Stimulated activated effector memory CD8-positive, alpha-beta T cell treated with anti-CD3 and anti-CD28 coated beads, Interleukin-12 subunit alpha, Interleukin-12 subunit beta, amount 100 ng/mL, for 72 hours (primary cell): ENCODE results near the gene FNTB.
A peak's percentile ranks its signal among the peaks of the same experiment; 100 is the strongest.

Source experiments
- ATAC-seq: fragments of 150-1000 bp; cut with Tn5 transposase; 2 replicates; pipeline ENCODE4 v1.10.0; 2021
- DNase-seq, 2 donors: peaks; one replicate each; pipeline ENCODE4 v3.0.0; 2021 to 2022; ENCODE audit warnings: low spot score in 2 of 2
- H3K27ac Mint-ChIP-seq: one replicate; pipeline ENCODE4 v1.8.0; 2022; ENCODE audit warnings: mild to moderate bottlenecking, mixed read lengths
- H3K36me3 Mint-ChIP-seq: one replicate; pipeline ENCODE4 v1.8.0; 2022; ENCODE audit warnings: mild to moderate bottlenecking, mixed read lengths
- H3K4me1 Mint-ChIP-seq: one replicate; pipeline ENCODE4 v1.8.0; 2022; ENCODE audit warnings: mixed read lengths
- H3K4me3 Mint-ChIP-seq: one replicate; pipeline ENCODE4 v1.8.0; 2022; ENCODE audit warnings: mild to moderate bottlenecking, mixed read lengths
- H3K9me3 Mint-ChIP-seq: one replicate; pipeline ENCODE4 v1.8.0; 2022; ENCODE audit warnings: mixed read lengths

FNTB gene, protein sequence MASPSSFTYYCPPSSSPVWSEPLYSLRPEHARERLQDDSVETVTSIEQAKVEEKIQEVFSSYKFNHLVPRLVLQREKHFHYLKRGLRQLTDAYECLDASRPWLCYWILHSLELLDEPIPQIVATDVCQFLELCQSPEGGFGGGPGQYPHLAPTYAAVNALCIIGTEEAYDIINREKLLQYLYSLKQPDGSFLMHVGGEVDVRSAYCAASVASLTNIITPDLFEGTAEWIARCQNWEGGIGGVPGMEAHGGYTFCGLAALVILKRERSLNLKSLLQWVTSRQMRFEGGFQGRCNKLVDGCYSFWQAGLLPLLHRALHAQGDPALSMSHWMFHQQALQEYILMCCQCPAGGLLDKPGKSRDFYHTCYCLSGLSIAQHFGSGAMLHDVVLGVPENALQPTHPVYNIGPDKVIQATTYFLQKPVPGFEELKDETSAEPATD

GRCh38 chr14:64986648-64987437, at the start of gene FNTB:
Gene FNTB, plus strand, starts transcription at chr14:64986895. Its CDS starts 59 bp downstream, at chr14:64986954.
- peaks cover 41% of the 10 kb centered on the region for H3K4me1 Mint-ChIP-seq
- ATAC-seq (peak; percentile 98), DNase-seq (peak; percentile 81 to 96)
- H3K36me3 Mint-ChIP-seq = peaks cover 12% of the 10 kb centered on the region
- H3K27ac Mint-ChIP-seq = peak within 1 kb of the TSS; percentile 93
- H3K9me3 Mint-ChIP-seq = no peaks in the 10 kb centered on the region
- peak within 1 kb of the TSS; percentile 86 for H3K4me3 Mint-ChIP-seq

DNA sequence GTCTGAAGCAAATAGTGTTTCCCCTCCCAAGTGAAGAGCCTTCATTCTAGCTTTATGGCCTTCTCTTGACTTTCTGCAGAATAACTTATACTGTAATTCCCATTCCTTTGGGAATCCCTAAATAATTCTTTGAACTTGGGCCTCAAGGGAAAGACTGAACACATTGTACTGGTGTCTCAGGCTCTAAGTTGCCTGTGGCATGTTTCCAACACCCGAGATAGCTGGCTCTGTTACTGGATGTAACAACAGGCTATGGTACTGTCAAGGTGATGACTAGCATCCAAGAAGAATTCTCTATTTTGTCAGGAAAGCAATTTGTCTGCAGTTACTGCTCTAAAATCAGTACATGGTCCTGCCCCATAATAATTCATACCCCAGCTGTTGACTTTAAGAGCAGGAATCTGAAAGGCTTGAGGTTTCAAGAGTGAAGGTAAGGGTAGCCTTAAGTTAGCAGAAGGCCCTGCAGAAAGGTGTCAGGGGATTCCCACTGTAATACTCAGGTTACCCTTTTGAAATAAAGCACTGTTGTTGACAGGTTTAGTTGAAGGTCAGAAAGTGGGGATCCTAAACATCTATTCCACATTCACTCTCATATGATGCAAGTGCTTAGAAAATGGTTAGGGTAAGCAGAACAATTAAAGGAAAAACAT, 49.4 kb upstream of the FNTB start:
- peak overlapping the region; percentile 82 for H3K27ac Mint-ChIP-seq
- H3K4me3 Mint-ChIP-seq = no peak overlapping the region
- H3K9me3 Mint-ChIP-seq = no peaks in the 10 kb centered on the region
- ATAC-seq = no peak
- peaks cover 58% of the 10 kb centered on the region for H3K36me3 Mint-ChIP-seq
- peaks cover 47% of the 10 kb centered on the region for H3K4me1 Mint-ChIP-seq
- no peak for DNase-seq

GRCh38 chr14:64937821-64938193, 48.9 kb upstream of the FNTB start:
- H3K36me3 Mint-ChIP-seq = peaks cover 53% of the 10 kb centered on the region
- ATAC-seq = no peak
- H3K4me3 Mint-ChIP-seq = no peak overlapping the region
- no peaks in the 10 kb centered on the region for H3K9me3 Mint-ChIP-seq
- peak overlapping the region; percentile 82 for H3K27ac Mint-ChIP-seq
- DNase-seq = no peak
- H3K4me1 Mint-ChIP-seq = peaks cover 52% of the 10 kb centered on the region

DNA sequence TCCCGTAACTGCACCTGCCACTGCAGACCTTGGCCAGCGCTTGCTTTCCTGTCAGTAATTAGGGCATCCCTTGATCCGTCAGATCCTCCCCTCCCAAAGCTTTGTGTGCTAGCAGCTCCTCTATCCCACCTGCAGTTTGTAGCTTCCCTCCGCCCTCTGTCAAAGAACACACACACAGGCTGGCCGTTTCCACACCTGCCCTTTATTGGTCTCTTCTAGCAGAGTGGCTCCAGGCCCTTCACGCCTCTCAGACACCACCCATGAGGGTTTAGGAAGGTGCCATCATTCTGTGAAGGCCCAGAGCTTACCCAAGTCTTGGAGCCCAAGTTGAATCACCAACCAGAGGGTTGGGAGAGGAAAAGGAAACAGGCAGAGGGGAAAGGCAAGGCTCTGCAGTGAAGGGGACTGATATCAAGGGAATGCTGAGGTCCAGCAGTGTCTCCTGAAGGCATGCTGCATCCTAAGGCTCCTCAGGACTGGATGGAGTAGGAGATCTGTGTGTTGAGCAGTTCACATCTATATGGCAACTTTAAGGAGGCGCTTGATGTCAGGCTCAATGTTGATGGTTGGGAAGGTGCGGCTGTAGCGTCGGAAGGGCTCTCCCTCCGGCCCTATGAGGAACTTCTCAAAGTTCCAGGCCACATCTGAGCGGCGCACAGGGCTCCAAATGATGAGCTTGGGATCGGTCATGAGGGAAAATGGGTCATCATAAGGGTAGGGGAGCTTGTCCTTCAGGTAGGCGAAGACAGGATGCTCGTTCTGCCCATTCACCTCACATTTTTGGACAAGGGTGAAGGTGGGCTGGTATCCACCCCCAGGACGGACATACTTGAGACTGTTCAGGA, 47.5 kb upstream of the FNTB start:
- Mint-ChIP-seq H3K4me3 (no peak overlapping the region), H3K9me3 (no peaks in the 10 kb centered on the region), H3K27ac (peak overlapping the region; percentile 41), H3K36me3 (peaks cover 44% of the 10 kb centered on the region), H3K4me1 (peaks cover 63% of the 10 kb centered on the region)
- ATAC-seq (no peak), DNase-seq (no peak)

DNA sequence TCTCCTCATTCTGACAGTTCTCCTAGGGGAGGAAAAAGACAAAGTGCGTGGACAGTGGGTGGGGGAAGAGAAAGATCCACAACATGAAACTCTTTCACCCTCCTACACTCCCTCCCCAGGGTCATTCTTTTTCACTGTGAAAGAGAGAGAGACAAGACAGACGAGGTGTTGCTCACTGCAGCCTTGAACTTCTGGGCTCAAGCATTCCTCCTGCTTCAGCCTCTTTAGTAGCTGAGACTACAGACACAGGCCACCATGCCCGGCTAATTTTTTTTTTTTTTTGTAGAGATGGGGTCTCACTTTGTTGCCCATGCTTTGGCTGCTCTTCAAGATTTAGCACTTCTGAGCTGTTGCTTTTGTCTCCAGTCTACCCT, 46.9 kb upstream of the FNTB start:
- peaks cover 38% of the 10 kb centered on the region for H3K36me3 Mint-ChIP-seq
- DNase-seq (no peak), ATAC-seq (no peak)
- no peaks in the 10 kb centered on the region for H3K9me3 Mint-ChIP-seq
- H3K27ac Mint-ChIP-seq = peak overlapping the region; percentile 41
- peaks cover 66% of the 10 kb centered on the region for H3K4me1 Mint-ChIP-seq
- no peak overlapping the region for H3K4me3 Mint-ChIP-seq

DNA sequence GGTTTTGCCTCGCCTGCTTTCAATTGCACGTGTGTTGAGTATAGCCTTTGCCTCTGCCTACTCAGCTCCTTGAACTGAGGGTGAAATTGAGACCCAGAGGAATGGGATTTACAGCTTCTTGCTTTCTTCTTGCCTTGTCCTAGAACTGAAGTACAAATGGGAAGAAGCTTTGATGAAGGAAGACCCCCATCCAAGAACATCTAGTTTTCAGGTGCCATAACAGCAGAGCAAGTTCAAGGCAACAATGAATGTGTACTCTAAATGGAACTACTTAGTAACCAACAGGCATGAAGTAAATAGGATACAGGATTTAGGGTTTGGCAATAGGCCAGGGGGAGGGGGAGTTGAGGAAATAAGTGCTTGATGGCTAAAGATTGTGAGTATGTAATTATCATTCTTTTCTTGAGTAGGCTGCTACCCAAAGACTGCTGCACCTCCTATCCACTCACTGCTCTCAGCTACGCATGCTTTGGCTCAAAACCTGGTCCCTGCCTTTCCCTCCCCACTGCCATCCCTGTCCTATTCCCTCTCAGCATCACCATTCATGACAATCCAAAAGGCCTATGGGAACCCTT, 46.3 kb upstream of the FNTB start:
- Mint-ChIP-seq H3K27ac (peak overlapping the region; percentile 41), H3K9me3 (no peaks in the 10 kb centered on the region), H3K36me3 (peaks cover 32% of the 10 kb centered on the region), H3K4me1 (peaks cover 63% of the 10 kb centered on the region), H3K4me3 (no peak overlapping the region)
- ATAC-seq (no peak), DNase-seq (no peak)

DNA sequence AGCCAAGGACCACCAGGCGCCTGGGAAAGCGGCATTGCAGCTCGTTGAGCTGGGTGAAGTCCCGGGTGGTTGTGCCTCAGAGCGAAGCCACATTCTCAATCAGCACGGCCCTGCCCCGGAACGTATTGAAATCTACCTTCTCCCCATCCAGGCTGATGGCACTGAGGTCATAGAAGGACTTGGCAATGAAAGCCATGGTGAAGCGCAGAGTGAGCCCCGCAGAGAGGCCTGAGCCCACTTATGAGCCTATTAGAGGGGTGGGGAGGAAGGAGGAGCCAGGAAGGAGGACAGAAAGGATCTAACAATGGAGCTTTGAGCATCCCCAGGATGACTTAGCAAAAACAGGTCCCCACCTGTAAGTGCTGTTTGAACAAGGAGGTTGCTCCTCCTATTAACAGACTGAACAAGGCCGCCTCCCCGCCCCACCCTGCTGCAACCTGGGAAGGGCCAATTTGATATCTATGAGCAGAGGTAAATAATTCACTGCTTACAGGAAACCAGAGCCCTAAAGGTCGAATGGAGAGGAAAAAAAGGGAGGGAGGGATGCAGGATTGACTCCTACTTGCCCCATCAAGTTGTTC, 44.1 kb upstream of the FNTB start, which contains the start of gene GPX2:
Gene GPX2 (minus strand): TSS at position 215 of the 581 bp plus-strand sequence. CDS start 19 bp downstream, at position 196.
- Mint-ChIP-seq H3K27ac (peak within 1 kb of the TSS; percentile 80), H3K36me3 (peaks cover 10% of the 10 kb centered on the region), H3K4me1 (peaks cover 69% of the 10 kb centered on the region), H3K4me3 (no peak within 1 kb of the TSS), H3K9me3 (no peaks in the 10 kb centered on the region)
- no peak for ATAC-seq
- no peak for DNase-seq

- H3K4me3 Mint-ChIP-seq = no peak overlapping the region
- no peak for ATAC-seq
- H3K27ac Mint-ChIP-seq = peak overlapping the region; percentile 80
- peaks cover 66% of the 10 kb centered on the region for H3K4me1 Mint-ChIP-seq
- no peaks in the 10 kb centered on the region for H3K9me3 Mint-ChIP-seq
- no peak for DNase-seq
- H3K36me3 Mint-ChIP-seq = peaks cover 5% of the 10 kb centered on the region
Measured at GRCh38 chr14:64943556-64943955, 43.1 kb upstream of the FNTB start.

- peak overlapping the region; percentile 29 for H3K27ac Mint-ChIP-seq
- ATAC-seq (no peak), DNase-seq (no peak)
- H3K4me1 Mint-ChIP-seq = peaks cover 61% of the 10 kb centered on the region
- H3K4me3 Mint-ChIP-seq = no peak overlapping the region
- H3K9me3 Mint-ChIP-seq = no peaks in the 10 kb centered on the region
- H3K36me3 Mint-ChIP-seq = peaks cover 5% of the 10 kb centered on the region
Measured at GRCh38 chr14:64944041-64944440, 42.7 kb upstream of the FNTB start.

GRCh38 chr14:64944861-64945260, 41.8 kb upstream of the FNTB start:
- ATAC-seq = no peak
- Mint-ChIP-seq H3K4me3 (no peak overlapping the region), H3K9me3 (no peaks in the 10 kb centered on the region), H3K27ac (peak overlapping the region; percentile 29), H3K36me3 (peaks cover 5% of the 10 kb centered on the region), H3K4me1 (peaks cover 54% of the 10 kb centered on the region)
- no peak for DNase-seq

GRCh38 chr14:64945431-64946178, 41.1 kb upstream of the FNTB start:
- ATAC-seq (no peak), DNase-seq (no peak)
- H3K9me3 Mint-ChIP-seq = no peaks in the 10 kb centered on the region
- H3K4me3 Mint-ChIP-seq = no peak overlapping the region
- peak overlapping the region; percentile 29 for H3K27ac Mint-ChIP-seq
- peaks cover 46% of the 10 kb centered on the region for H3K4me1 Mint-ChIP-seq
- H3K36me3 Mint-ChIP-seq = peaks cover 5% of the 10 kb centered on the region

DNA sequence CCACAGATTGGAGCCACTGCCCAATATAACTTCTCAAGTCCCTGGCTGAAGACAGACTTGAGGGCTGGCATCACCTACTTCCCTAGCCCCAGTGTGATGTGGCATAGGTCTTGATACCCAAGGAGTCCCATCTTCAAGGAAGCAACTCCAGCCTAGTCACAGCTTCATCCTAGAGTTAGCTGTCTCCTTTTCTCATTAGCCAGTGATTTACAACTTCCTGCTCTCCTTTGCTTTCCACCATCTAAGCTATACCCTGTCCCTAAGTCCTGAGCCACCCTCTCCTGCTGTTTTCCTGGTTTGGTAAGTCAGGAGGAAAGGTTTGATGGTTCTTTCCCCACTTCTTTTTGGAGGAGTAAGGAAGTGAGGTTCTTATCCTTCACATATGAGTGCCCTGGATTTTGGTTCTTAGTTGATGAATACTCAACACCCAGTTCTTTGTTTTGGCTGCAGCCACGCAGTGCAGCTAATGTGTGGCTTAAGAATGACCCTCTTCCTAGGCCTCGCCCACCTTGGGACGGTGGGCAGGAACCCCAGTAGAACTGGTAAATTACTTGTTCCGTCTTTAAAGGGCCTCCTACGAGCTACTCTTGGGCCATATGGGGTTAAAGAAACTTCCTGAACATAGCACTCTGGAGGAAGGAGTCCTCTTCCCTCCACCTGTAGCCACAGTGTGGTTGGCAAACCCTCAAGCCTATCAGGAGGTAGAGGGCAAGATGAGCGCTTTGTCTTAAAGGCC, 40.2 kb upstream of the FNTB start:
- ATAC-seq (no peak), DNase-seq (no peak)
- Mint-ChIP-seq H3K4me3 (no peak overlapping the region), H3K9me3 (no peaks in the 10 kb centered on the region), H3K27ac (peak overlapping the region; percentile 17), H3K36me3 (peaks cover 5% of the 10 kb centered on the region), H3K4me1 (peaks cover 42% of the 10 kb centered on the region)
